A549 (cell line): ENCODE results near the gene C7orf57.

Experiments used
- BHLHE40 ChIP-seq: IDR thresholded peaks from 2 replicates; pipeline ENCODE4 v1.6.1; 2012; ENCODE audit warnings: low read depth, low read length, inconsistent platforms
- CBX2 ChIP-seq: fragments of 200-600 bp; sonication (generic); IDR thresholded peaks from 2 replicates; pipeline ENCODE4 v1.6.1; 2016; ENCODE audit warnings: low read depth, mild to moderate bottlenecking, borderline replicate concordance
- CEBPB ChIP-seq, 2 experiments: fragments of >200 bp in 1 of 2; sonication (Bioruptor Twin) in 1 of 2; formaldehyde crosslinking in 1 of 2; IDR thresholded peaks; 2 replicates each; pipeline ENCODE4 v1.6.1; 2012 to 2016
- HOXA7 ChIP-seq: fragments of 250-450 bp; sonication (Bioruptor Pico); IDR thresholded peaks from 2 replicates; pipeline ENCODE4 v1.5.0; 2020; ENCODE audit warnings: mild to moderate bottlenecking, moderate library complexity
- JUNB ChIP-seq: fragments of >200 bp; sonication (Bioruptor Twin); formaldehyde crosslinking; IDR thresholded peaks from 2 replicates; pipeline ENCODE4 v1.6.1; 2016
- KDM5A ChIP-seq: fragments of 200-600 bp; sonication (generic); IDR thresholded peaks from 2 replicates; pipeline ENCODE4 v1.6.1; 2016; ENCODE audit warnings: antibody characterized with exemption, mild to moderate bottlenecking
- MYC ChIP-seq: IDR thresholded peaks from 2 replicates; pipeline ENCODE4 v1.6.1; 2012; ENCODE audit warnings: mild to moderate bottlenecking, inconsistent platforms, low read length, improper control_type of control experiment, borderline replicate concordance
- POLR2A ChIP-seq: IDR thresholded peaks from 2 replicates; pipeline ENCODE4 v1.6.1; 2012; ENCODE audit warnings: mild to moderate bottlenecking, low read length
- RARB ChIP-seq: fragments of 250-450 bp; sonication (Bioruptor Pico); IDR thresholded peaks from 2 replicates; pipeline ENCODE4 v1.8.0; 2021; ENCODE audit warnings: mild to moderate bottlenecking, moderate library complexity
- REST ChIP-seq: fragments of 200-600 bp; sonication (generic); IDR thresholded peaks from 2 replicates; pipeline ENCODE4 v1.6.1; 2016; ENCODE audit warnings: antibody characterized with exemption, mild to moderate bottlenecking, moderate library complexity
- RNF2 ChIP-seq: fragments of 200-600 bp; sonication (generic); IDR thresholded peaks from 2 replicates; pipeline ENCODE4 v1.6.1; 2016; ENCODE audit warnings: low read depth, mild to moderate bottlenecking, antibody characterized with exemption, moderate library complexity, borderline replicate concordance
- SMC3 ChIP-seq: fragments of >200 bp; sonication (Bioruptor Twin); formaldehyde crosslinking; IDR thresholded peaks from 3 replicates; pipeline ENCODE4 v1.6.1; 2018; ENCODE audit warnings: inconsistent platforms
- TF ChIP-seq, protein P1 (sequence below): fragments of >200 bp; sonication (Bioruptor Twin); formaldehyde crosslinking; IDR thresholded peaks from 3 replicates; pipeline ENCODE4 v1.5.1; 2016
- TF ChIP-seq, protein P2 (sequence below): fragments of 450-650 bp; IDR thresholded peaks from 2 replicates; pipeline ENCODE4 v1.6.1; 2014; ENCODE audit warnings: antibody characterized with exemption

DNA sequence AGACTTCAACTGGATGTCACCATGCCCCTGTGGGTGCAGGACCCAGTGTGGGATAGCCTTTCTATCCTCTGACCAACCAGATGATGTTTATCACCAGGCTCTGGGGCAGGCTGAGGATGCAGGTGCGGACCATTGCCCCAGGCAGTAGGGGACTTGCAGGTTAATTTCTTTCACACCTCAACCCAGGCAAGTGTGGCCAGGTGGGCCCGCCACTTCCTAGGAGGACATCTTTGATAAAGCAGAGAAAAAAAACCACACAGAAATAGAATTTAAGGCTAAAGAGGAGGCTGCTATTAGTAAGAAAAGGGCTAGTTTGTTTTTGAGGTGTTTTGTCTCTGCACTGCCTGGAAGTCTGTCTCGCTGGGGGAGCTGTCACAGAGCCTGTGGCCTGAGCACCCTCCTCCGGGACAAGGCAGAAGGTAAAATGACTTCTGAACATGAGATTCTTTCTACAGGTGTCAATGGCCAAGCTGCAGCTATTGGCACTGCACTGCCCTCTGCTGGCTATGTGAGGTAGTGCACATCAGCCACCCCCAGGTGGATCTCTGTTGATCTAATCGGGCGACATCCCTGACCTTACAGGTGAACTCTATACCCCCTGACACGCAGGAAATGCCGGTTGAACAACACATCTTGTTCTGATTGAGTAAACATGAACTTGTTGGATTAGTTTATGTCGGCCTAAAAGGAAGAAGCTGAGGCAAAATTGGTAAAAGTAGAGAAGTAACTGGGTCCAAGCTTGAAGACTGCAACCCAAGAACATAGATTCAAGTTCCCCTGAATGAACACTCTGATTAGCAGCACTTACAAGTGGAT, 74.7 kb downstream of the C7orf57 start:
- TF ChIP-seq REST (no peak), MYC (no peak), KDM5A (no peak), RNF2 (no peak), POLR2A (no peak), CBX2 (no peak), SMC3 (peak; percentile 98), BHLHE40 (no peak), JUNB (no peak), CEBPB (IDR thresholded peaks at IDR 0.05) (no peak), RARB (CRISPR knock-in tag) (no peak), HOXA7 (CRISPR knock-in tag) (no peak)
- TF ChIP-seq, protein P1, sequence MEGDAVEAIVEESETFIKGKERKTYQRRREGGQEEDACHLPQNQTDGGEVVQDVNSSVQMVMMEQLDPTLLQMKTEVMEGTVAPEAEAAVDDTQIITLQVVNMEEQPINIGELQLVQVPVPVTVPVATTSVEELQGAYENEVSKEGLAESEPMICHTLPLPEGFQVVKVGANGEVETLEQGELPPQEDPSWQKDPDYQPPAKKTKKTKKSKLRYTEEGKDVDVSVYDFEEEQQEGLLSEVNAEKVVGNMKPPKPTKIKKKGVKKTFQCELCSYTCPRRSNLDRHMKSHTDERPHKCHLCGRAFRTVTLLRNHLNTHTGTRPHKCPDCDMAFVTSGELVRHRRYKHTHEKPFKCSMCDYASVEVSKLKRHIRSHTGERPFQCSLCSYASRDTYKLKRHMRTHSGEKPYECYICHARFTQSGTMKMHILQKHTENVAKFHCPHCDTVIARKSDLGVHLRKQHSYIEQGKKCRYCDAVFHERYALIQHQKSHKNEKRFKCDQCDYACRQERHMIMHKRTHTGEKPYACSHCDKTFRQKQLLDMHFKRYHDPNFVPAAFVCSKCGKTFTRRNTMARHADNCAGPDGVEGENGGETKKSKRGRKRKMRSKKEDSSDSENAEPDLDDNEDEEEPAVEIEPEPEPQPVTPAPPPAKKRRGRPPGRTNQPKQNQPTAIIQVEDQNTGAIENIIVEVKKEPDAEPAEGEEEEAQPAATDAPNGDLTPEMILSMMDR = peak; percentile 98
- TF ChIP-seq, protein P2, sequence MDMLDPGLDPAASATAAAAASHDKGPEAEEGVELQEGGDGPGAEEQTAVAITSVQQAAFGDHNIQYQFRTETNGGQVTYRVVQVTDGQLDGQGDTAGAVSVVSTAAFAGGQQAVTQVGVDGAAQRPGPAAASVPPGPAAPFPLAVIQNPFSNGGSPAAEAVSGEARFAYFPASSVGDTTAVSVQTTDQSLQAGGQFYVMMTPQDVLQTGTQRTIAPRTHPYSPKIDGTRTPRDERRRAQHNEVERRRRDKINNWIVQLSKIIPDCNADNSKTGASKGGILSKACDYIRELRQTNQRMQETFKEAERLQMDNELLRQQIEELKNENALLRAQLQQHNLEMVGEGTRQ = no peak
